ENCODE results near the gene ANKFN1. TPM values are rescaled to one million over a fixed set of nuclear protein-coding genes. Genes with fewer than 3 reads are reported as not detected.

ANKFN1 gene
- polyA plus RNA-seq, 3 donors = 0.03 to 0.45 (median 0.28) TPM

DNA sequence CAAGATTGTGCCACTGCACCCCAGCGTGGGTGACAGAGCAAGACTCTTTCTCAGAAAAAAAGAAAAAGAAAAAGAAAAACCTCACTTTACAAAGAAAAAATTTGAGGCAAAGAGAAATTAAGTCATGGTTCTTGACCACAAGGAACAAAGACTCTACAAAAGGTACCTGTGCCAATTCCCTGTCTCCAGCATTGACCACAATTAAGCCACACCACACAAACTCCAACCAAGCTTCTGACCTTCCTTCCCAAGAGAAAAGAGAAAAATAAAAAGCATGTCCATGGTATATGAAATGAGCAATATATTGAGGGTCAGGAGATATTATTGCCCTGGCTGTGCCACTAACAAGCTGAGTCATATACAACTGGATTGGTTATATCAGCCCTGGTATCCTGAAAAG, 293.9 kb downstream of the ANKFN1 start:
- WGBS, 3 donors = 91 to 97% (median 94%) methylated on average over 1 of the region's 1 CpG
- H3K27ac ChIP-seq (ENCODE audit: low read depth, low read length) = no peak overlapping the region

DNA sequence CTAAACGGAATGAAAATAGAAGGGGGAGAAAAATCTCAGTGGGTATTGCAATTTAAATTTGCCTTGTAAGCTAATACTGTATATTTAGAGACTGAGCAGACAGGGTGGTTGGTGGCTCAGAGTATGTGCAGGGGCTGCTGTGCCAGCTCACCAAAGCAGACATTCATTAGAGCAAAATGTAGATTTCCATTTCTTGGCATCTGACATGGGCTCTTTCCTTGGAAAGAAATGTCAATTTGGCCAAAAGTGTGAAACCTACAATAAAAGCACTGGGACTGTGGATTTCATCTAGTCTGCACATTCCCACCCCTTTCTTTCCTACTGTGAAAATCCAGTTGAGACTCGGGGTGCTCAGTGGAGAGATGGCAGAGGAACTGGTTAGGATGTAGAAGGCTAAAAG, 295.1 kb downstream of the ANKFN1 start:
- H3K27ac ChIP-seq (ENCODE audit: low read depth, low read length) = no peak overlapping the region
- WGBS, 3 donors = 57 to 82% (median 77%) methylated on average over 2 of the region's 2 CpGs

DNA sequence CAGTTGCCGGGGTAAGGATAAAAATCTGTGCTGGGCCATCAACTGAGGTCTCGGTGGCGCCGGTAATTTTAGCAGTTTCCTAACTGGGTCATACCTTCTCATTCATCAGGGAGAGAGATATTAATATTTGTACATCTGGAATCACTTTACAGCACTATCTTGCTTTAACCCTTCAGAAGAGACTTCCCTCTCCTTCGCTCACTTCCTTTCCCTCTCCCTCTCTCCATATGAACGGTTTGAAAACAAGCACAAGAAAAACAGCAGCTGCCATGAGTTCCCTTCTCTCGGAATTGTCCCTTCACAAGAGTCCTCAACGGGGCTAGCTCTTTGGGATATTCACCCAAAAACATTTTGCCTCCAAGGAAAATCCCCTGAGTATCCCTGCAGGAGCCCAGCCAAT, 295.9 kb downstream of the ANKFN1 start:
- no peak overlapping the region for H3K27ac ChIP-seq (ENCODE audit: low read depth, low read length)
- 65 to 77% (median 76%) methylated on average over 8 of the region's 8 CpGs for WGBS, 3 donors

DNA sequence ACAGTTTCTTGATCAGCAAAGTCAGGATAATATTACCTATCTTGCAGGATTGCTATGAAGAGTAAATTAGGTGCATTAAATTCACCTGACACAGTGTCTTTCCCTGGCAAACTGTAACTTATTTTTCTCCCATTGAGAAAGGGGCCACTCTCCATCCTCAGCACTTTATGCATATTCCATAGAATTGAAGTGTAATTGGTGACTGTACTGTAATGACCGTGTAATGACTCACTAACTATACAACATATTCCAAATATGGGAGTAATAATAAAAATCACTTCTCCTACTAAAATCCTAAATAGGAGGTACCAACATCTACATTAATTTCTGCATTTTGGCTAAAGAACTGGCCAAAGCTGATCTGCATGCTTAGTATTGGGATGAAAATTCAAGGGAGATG, 298.4 kb downstream of the ANKFN1 start:
- H3K27ac ChIP-seq (ENCODE audit: low read depth, low read length) = no peak overlapping the region
- 78 to 89% (median 86%) methylated on average over 1 of the region's 1 CpG for WGBS, 3 donors

DNA sequence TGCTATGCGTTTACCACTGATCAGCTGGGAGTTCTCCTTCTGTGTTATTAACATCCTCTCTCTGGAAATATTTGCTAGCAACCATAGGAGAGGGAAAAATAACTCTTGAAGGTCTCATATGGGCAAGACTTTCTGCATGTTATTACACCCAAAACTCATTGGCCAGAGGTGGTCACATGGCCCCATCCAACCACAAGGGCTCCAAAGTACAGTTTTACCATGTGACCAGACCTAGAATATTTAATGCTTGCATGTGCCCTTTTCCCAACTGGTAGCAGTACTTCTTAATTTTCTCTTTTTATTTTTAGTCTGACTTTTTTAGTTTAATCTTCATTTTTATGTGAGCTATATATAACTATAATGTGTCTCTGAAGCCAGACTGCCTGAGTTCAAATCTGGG, 299.2 kb downstream of the ANKFN1 start:
- 85 to 89% (median 88%) methylated on average over 1 of the region's 1 CpG for WGBS, 3 donors
- H3K27ac ChIP-seq (ENCODE audit: low read depth, low read length) = no peak overlapping the region

DNA sequence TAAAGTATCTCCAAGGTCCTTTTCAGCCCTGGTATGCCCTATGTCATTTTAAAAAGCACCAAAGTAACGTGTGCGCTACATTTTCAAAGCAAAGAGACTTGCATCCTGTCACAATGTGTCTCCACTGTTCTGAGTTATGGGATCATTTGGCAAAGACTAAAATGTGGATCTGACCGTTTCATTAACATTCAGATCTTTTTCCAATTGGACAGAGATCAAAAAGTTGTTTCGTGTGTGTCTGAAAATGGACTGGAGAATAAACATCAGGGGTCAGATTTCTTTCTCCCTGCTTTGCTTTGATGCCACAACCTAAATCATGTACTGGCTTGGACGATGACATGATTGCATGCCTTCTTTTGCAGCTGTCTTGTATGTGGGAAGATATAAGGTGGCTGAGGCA, 304.2 kb downstream of the ANKFN1 start:
- no peak overlapping the region for H3K27ac ChIP-seq (ENCODE audit: low read depth, low read length)
- WGBS, 3 donors = 45 to 61% (median 58%) methylated on average over 5 of the region's 5 CpGs

DNA sequence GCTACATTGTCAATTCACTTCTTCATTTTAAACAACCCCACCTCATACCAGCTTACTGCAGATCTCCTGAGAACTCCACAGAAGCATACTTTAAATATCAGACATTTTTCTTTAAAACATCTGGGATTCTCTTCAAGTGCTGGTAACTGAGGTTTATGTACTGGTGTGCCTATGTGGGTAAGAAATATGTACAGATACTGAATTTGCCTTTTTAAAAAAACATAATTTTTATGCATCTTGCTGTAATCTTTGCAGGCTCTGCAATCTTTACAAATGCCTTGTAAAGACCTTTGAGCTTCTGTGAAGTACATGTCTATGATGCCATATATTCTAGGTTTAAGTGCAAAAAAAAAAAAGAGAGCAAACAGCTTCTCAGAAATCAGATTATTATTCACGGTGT, 312.6 kb downstream of the ANKFN1 start:
- 81 to 92% (median 85%) methylated on average over 1 of the region's 1 CpG for WGBS, 3 donors

DNA sequence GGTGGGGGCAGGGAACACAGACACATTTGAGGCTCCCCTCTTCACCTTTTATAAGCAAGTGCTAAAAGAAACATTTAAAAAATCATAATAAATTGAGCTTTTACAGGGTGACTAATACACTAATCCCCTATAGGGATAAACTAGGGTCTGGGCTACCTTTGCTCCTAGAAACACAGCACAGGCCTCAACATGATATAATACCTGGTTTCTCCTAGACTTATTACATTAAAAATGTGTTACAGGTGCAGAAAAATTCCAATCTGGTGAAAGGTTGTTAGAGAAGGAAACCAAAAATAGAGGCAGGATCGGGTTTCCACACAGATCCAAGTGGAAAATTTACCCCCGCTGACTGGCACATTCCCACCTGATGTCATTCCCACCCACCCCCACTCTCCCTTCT, 315.6 kb downstream of the ANKFN1 start:
- H3K27ac ChIP-seq (ENCODE audit: low read depth, low read length) = no peak overlapping the region
- 53 to 83% (median 81%) methylated on average over 2 of the region's 2 CpGs for WGBS, 3 donors

More for the DNA sequence above, 312.6 kb downstream of the ANKFN1 start:
- H3K27ac ChIP-seq (ENCODE audit: low read depth, low read length) = no peak overlapping the region

DNA sequence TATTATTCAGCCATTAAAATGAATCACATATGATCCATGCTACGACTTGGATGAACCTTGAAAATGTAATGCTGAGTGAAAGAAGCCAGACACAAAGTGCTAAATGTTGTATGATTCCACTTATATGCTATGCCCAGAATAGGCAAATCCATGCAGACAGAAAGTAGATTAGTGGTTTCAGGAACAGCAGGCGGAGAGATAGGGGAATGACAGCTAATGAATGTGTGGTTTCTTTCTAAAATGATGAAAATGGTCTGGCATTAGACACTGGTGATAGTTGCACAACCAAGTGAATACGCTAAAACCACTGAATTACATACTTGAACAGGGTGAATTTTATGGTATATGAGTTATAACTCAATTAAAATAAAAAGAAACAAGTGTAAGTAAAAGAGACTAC, 318.4 kb downstream of the ANKFN1 start:
- no peak overlapping the region for H3K27ac ChIP-seq (ENCODE audit: low read depth, low read length)
- 85 to 90% (median 89%) methylated on average over 3 of the region's 3 CpGs for WGBS, 3 donors

DNA sequence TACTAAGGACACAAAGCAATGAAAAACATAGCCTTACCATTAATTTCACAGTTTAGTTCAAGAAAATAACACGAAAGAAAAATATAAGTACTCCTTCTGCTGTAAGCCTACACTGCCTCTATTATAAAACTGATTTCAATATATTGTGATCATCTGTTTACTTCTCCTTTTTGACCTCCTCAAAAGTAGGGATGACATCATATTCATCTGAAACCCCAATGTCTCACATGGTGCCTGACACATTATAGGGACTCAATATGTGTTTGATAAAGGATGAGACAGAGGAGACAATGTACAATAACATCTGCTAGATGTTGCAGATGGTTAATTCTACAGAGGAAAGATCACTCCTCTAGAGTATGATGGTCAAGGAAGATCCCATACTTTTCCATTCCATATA, 321.8 kb downstream of the ANKFN1 start:
- WGBS, 3 donors = 71 to 91% (median 88%) methylated on average over 1 of the region's 1 CpG
- no peak overlapping the region for H3K27ac ChIP-seq (ENCODE audit: low read depth, low read length)

DNA sequence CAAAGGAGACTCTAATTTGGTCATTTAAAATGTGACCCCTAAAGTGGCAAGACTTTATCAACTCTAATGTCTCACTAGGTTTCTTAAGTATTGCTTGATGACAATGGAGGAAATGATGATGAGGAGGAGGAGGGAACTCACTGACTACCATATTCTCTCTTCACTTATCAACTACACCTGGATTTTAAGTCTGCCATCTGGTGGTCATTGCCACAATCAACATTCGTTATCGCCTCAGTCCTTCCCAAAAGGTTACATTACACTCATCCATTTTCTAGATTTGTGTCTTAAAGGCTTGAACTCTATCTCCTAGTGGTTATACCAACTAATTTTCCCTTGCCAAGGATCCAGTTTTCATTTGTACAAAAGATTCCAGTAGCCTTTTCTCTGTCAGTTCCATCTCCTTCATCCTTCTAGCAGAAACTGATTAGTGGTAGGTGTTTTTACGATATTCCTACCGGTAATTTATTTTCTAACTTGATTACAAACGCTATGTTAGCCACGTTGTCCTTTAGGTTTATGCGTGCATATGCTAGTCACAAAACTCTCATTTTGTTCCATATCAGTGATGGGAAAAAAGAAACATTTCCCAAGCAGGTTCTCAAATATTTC, 325.7 kb downstream of the ANKFN1 start:
- H3K27ac ChIP-seq (ENCODE audit: low read depth, low read length) = no peak overlapping the region
- 67 to 69% (median 68%) methylated on average over 7 of the region's 7 CpGs for WGBS, 3 donors

DNA sequence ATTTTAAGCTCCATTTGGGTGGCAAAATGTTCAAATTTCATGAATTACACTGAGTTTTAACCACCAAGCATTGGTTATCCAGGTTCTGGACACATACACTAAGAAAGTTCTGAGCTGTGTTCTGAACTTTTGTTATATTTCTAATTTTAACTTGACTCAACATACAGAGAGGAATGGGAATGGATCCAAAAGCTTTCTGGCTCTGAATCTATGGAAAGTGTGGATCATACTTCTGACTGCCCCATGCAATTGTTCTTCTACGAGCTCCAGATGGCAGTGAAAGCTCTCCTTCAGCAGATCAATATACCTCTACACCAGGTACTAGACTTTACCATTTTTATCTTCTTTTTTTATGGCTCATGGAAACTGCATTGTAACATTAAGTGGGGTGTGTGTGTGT, 327.2 kb downstream of the ANKFN1 start:
- 23 to 80% (median 66%) methylated on average over 1 of the region's 1 CpG for WGBS, 3 donors
- no peak overlapping the region for H3K27ac ChIP-seq (ENCODE audit: low read depth, low read length)

DNA sequence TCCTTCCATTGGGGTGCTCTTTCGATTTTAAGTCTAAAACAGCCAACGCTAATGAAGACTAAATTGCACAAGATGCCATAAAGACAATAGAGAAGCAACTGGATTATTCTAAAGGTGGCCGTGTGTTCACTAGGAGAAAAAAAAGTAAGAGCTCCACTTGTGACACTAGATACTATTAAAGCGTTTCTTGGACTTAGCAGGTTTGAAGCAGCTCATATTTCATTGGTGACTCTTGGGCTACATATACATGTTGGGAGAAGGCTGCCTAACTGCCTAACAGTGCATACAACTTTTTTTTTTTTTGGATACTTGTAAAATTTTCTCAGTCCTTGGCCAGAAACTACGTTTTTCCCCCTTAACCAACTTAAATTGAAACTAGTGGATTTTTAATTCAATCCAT, 328.4 kb downstream of the ANKFN1 start:
- H3K27ac ChIP-seq (ENCODE audit: low read depth, low read length) = no peak overlapping the region
- WGBS, 3 donors = 61 to 90% (median 81%) methylated on average over 5 of the region's 5 CpGs

DNA sequence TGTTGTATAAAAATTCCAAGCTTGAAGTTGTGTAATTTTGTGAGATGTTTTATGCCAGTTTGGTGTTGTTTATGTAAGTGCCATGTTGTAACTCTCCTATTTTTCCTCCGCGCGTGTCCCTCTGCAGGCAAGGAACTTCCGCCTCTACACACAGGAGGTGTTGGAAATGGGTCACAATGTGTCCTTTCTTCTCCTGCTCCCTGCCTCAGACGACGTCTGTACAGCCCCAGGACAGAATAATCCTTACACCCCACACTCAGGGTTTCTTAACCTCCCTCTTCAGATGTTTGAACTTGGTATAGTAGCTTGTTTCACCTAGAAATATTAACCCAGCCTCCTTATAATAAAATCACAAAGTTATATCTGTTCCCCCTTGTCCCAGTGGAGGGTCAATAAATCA, 329.0 kb downstream of the ANKFN1 start:
- 77 to 87% (median 77%) methylated on average over 6 of the region's 6 CpGs for WGBS, 3 donors

DNA sequence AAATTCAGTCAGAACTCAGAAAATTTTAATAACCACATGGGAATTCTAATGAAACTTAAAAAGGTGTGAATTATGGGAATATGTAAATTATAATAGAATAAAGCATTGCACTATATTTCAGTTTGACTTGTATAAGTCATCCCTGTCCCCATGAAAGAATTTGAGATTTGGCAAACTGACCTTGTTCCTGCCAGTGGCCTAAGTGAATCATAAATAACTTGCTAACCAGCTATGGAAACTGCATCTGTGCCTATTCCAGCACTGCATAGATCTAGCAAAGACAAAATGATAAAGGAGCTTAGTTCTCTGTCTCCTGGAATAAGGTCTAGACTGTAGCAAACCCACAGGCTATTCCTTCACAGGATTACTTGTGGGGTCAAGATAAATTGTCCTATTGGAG, 333.5 kb downstream of the ANKFN1 start:
- H3K27ac ChIP-seq (ENCODE audit: low read depth, low read length) = no peak overlapping the region

More for the DNA sequence above, 329.0 kb downstream of the ANKFN1 start:
- no peak overlapping the region for H3K27ac ChIP-seq (ENCODE audit: low read depth, low read length)

DNA sequence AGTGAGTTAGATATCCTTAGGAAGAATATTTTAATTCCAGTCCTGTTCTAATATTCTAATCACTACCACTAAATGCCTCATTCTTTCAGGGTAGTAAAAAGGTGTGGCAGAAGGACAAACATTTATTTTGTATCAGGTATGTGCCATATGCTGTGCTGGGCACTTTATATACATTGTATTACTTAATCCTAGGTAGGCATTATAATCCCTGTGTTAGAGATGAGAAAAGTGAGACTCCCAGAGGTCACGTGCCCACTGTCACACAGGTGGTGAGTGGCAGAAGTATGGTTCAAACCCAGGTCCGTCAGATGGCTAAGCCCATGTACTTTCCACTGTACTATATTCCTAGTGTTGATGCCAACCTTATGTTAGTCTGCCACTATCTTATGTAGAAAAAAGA, 335.5 kb downstream of the ANKFN1 start:
- WGBS, 3 donors = 86 to 96% (median 88%) methylated on average over 2 of the region's 2 CpGs
- H3K27ac ChIP-seq (ENCODE audit: low read depth, low read length) = no peak overlapping the region

DNA sequence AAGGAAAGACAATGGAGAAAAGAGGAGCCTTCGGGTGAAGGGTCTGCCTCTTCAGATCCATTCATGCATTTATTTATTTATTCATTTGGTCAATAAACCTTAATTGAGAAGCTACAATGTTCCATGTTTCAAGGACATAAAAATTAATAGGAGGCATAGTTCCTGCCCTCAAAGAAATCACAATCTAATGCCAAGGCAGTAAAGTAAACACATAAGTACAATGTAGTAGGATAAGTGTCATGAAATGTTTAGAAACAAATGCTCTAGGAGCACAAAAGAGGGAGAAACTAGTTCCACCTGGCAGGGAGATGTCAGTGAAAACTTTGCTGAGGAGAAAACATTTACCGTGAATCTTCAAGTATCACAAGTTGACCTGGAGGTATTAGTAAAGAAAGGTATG, 336.7 kb downstream of the ANKFN1 start:
- WGBS, 3 donors = 75 to 83% (median 77%) methylated on average over 2 of the region's 2 CpGs
- H3K27ac ChIP-seq (ENCODE audit: low read depth, low read length) = no peak overlapping the region

DNA sequence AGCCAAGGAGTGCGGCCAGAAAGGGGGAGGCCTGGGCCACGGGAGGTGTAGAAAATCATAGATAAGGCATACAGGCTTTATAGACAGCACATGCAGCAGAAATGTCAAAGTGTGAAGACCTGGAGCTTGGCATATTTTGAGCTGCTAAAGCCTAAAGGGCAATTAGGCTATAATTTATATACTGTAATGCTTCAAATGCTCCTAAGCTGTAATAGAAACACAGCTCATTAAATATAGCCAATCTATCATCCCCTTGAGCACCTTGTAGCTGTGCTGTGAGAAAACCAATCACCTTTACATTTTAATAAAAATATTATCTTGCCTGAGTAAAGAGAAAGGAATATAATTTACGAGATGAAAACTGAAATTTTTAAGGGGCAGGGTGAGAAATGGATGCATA, 342.3 kb downstream of the ANKFN1 start:
- H3K27ac ChIP-seq (ENCODE audit: low read depth, low read length) = no peak overlapping the region
- WGBS, 3 donors = 51 to 78% (median 74%) methylated on average over 3 of the region's 3 CpGs

DNA sequence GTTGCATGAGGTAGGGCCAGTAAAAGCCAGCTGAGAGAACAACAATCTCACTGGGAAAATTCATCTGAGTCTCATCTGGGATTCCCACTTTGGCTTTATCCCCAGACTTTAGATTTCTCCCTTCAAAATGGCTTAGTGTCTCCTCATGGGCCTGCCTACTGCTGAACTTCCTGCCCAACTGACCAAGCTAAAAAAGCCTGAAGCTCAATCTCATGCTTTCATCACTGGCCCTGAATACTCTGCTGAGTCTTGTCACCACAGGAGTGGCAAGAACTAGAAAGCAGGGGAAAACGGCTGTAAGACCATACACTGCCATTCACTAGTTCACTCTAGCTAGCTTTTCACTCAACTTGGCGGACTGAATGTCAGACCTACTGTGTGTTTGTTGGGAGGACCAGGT, 343.9 kb downstream of the ANKFN1 start:
- no peak overlapping the region for H3K27ac ChIP-seq (ENCODE audit: low read depth, low read length)
- WGBS, 3 donors = 74 to 86% (median 85%) methylated on average over 2 of the region's 2 CpGs

DNA sequence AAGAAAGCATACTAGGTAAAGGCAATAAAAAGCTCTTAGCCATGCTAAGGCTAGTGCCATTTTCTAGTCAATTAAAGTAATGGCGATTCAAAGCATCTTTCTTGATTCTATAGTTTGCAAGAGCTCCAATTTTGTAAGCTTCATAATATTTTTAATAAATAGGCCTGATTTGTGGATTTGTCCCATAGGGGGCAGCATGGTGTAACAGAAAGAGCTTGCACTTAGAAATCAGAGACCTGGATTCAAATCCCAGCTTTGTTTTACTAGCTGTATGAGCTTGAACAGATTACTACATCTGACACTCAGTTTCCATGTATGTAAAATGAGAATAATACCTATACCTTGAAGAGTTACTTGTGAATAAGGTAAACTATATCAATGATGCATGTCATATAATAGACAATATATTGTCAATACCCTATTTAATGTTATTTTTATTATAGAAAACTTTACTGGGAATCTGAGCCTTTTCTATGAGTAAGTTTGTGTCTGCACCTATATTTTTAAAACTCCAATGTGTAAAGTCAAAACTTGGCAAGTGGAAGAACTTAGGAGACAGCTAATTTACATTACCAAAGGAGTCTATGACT, 346.6 kb downstream of the ANKFN1 start:
- WGBS, 3 donors = 73 to 85% (median 76%) methylated on average over 1 of the region's 1 CpG
- no peak overlapping the region for H3K27ac ChIP-seq (ENCODE audit: low read depth, low read length)

Data from adipose tissue (tissue), 3 donors.